B cell (primary cell): ENCODE data around the gene RIT2.

Experiments
- EZH2 ChIP-seq: IDR thresholded peaks from 2 replicates; pipeline ENCODE4 v1.6.1; 2012; ENCODE audit warnings: borderline replicate concordance, low read depth, mild to moderate bottlenecking, moderate library complexity, low read length; ENCODE audit not compliant: insufficient read depth, poor library complexity, severe bottlenecking
- TF ChIP-seq, protein P1 (sequence below): fragments of 200-600 bp; IDR thresholded peaks from one replicate; pipeline ENCODE4 v1.8.0; 2022; ENCODE audit warnings: antibody characterized with exemption, mild to moderate bottlenecking

DNA sequence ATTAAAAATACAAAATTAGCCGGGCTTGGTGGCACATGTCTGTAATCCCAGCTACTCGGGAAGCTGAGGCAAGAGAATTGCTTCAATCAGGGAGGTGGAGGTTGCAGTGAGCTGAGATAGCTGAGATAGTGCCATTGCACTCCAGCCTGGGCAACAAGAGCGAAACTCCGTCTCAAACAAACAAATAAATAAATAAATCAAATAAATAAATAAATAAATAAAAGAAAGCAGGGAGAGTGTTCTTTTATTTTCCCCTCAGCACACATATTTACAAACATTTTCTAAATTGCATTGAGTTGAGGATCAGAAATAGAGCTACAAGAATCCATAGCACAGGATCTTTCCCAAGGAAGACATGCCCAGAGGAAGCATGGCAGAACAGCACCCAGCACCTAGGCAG, 71.9 kb downstream of the RIT2 start:
- TF ChIP-seq, protein P1, sequence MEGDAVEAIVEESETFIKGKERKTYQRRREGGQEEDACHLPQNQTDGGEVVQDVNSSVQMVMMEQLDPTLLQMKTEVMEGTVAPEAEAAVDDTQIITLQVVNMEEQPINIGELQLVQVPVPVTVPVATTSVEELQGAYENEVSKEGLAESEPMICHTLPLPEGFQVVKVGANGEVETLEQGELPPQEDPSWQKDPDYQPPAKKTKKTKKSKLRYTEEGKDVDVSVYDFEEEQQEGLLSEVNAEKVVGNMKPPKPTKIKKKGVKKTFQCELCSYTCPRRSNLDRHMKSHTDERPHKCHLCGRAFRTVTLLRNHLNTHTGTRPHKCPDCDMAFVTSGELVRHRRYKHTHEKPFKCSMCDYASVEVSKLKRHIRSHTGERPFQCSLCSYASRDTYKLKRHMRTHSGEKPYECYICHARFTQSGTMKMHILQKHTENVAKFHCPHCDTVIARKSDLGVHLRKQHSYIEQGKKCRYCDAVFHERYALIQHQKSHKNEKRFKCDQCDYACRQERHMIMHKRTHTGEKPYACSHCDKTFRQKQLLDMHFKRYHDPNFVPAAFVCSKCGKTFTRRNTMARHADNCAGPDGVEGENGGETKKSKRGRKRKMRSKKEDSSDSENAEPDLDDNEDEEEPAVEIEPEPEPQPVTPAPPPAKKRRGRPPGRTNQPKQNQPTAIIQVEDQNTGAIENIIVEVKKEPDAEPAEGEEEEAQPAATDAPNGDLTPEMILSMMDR: no peak
- no peak for TF ChIP-seq EZH2
